NCI-H2196 treated with DMSO at 0.1 percent for 48 hours (cell line): ENCODE results near the gene ARHGEF19.

ENCODE experiments used
- DNase-seq: peaks from one replicate; lab custom pipeline; 2025; ENCODE audit not compliant: unreplicated experiment; lab: John Stamatoyannopoulos, UW

ARHGEF19 gene

DNA sequence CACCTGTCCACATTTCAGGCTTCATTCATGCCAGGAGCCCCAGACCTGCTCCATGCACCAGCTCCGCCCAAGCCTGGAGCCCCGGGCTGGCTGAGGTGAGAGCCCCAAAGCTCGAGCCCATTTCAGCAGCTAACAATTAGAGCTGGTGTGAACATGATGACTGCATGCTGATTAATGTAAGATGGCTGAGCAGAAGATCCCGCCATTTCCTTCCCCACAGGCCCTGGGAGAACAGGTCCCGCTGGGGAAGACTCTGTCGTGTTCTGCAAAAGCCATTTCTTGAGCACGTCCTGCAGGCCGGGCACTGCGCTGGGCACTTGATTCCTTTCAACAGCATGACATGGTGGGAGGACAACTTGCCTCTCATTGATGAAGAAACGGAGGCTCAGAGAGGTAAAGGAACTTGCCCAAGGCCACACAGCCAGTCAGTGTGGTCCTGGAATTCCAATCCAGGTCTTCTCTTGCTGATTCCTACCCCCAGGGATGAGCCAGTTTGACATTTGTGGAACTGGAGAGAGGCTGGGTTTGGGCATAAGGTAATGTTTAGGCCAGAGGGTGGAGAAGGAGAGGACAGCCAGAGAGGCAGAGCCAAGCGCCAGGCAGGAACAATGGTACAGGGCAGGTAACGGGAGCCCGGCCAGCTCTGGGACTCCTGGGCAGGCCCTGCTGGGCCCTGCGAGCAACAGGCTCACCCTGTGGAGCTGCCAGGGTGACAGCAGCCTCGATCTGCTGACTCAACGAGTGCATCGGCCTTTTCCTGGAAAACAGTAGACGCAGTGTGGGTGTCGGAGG is 28.5 kb downstream of the ARHGEF19 start:
- no peak for DNase-seq

- no peak for DNase-seq
Measured at GRCh38 chr1:16183179-16183578, 29.3 kb downstream of the ARHGEF19 start.

GRCh38 chr1:16181887-16182719 is 30.3 kb downstream of the ARHGEF19 start:
- DNase-seq = no peak

DNA sequence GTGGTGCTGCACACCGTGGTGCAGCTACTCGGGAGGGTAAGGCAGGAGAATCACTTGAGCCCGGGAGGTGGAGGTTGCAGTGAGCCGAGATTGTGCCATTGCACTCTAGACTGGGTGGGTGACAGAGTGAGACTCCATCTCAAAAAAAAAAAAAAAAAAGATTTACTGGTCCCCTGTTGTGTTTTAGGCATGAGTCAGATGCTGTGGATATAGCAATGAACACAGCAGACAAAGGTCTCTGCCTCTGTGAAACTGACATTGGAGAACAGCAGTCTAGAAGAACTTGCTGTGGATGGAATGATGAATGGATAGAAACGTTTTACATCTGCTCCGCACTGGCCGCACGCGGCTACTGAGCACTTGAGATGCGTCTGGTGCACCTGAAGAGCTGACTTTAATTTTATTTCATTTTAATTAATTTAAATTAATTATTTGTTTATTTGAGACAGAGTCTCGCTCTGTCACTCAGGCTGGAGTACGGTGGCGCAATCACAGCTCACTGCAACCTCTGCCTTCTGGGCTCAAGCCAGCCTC is 32.1 kb downstream of the ARHGEF19 start:
- no peak for DNase-seq

GRCh38 chr1:16178596-16179497 is 33.6 kb downstream of the ARHGEF19 start:
- DNase-seq = no peak

DNA sequence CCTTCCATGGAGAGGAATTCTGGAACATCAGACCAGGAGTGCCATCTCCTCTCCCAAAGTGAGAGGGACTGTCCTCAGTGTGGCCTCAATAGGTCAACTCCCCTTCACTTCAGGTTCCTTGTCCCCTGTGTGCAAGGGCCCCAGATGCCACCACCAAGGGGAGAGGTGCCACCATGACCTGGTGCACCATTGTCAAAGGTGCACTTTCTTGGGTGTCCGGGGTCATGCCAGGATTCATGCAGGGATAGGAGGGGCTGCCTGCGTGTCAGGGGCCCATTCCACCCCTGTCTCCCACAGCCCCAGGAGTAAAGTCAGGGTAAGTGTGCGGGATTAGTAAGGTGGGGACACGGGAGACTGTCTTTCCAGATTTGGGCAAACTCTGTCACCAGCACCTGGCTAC is 35.1 kb downstream of the ARHGEF19 start:
- DNase-seq = no peak

DNA sequence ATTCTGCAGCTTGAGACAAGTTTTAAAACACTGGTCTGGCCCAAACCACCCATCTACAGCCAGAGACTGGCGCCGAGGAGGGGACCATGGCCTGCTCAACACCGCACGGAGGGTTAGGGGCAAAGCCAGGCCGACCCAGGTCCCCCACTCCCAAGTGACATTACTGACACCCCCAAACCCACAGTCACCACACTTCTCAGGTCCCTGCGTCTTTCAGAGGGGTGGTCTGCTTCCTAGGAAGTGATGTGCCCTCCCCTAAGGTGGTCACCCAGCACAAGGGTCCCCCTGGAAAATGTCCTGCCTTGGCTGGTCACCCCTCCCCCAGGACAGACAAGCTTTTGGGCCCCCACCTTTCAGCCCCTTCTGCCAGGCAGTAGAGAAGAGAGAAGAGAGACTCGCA is 35.8 kb downstream of the ARHGEF19 start:
- DNase-seq = no peak

GRCh38 chr1:16175610-16176553 is 36.6 kb downstream of the ARHGEF19 start:
- peak; percentile 56 for DNase-seq

- DNase-seq = no peak
Measured at GRCh38 chr1:16174886-16175598, 37.4 kb downstream of the ARHGEF19 start.

DNA sequence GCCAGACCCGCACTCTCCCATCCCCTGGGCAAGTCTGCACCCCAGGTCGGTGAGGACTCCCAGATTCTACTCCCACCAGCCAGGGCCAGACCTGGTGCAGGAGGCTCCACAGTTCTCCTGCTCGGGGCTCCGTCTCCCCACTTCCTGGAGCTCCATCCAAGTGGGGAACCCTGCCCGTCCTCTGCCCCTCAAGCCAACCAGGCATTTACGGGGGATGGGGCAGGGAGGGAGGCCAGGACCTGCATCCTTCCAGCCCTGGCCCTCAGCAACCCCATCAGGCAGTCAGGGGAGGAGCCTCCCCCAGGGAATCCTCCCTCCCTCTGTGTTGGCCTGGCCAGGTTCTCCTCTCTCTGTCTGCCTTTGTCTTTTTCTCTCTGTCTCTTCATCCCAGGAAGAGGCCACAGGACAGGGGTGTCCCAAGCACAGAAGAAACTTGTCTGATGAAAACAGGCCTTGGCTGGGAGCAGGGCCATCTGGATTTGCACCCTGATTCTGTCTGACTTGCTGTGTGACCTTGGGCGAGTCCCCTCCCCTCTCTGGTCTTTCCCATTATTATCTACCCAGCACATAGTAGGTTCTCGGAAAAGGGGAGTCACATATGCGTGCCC is 38.1 kb downstream of the ARHGEF19 start:
- DNase-seq = no peak

GRCh38 chr1:16173447-16174260 is 38.8 kb downstream of the ARHGEF19 start:
- no peak for DNase-seq

- DNase-seq = no peak
Measured at GRCh38 chr1:16172964-16173446, 39.4 kb downstream of the ARHGEF19 start.

DNA sequence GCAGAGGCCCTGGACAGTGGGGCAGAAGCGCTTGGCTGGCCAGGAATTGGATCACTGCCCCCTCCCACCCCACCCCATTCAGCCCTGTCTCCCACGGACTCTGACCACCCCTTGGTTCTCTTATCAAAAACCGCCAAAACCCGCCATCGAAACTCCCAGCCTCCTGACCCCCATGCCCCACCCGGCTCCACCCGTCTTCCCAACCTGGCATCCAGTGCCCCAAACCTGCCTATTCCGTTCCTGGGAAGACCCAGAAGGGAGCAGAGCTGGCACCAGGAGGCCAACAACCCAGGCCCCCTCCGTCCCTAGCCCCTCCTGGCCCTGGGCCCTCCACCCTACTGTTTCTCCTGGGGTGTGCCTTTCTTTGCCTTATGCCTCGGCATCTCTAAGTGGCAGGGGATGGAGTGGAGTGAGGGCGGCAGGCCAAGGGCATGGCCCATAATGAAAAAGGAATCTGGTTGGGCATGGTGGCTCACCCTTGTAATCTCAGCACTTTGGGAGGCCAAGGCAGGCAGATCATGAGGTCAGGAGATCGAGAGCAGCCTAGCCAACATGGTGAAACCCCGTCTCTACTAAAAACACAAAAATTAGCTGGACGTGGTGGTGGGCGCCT is 40.1 kb downstream of the ARHGEF19 start:
- no peak for DNase-seq

DNA sequence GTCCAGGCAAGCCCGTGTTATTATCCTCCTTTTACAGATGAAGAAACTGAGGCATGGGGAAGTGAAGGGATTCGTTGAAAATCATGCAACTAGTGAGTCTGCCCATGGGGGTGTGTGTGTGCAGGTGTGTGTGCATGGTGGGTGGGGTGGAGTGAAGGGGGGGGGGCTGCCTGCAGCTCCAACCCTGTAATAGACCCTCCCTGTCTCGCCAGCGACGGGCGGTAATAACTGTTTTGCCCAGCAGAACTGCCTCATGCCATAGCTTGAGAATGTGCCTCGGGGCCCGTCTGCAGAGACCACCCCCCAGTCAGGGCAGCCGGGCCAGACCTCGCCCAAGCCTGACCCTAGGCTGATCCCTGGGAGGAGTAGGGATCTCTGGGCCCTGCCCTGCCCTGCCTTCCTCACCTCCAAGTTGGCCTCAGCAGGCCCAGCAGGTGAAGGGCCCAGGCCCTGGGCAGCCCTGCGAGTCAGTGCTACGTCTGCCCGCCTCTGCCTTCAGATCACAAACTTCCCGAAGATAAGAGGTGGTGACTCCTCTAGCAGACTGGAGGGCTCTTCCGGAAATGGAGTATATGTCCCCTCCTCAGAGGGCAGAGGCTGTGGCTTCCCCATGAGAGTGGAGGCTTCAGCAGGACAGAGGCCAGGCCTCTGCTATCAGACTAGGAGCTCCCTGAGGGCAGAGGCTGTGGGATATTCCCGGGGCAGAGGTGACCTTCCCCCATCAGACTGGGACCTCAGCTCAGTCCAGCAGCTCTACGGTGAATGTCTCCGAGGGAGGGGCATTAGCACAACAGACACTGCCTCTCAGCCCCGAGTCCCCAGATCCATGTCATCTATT is 40.9 kb downstream of the ARHGEF19 start:
- no peak for DNase-seq

DNA sequence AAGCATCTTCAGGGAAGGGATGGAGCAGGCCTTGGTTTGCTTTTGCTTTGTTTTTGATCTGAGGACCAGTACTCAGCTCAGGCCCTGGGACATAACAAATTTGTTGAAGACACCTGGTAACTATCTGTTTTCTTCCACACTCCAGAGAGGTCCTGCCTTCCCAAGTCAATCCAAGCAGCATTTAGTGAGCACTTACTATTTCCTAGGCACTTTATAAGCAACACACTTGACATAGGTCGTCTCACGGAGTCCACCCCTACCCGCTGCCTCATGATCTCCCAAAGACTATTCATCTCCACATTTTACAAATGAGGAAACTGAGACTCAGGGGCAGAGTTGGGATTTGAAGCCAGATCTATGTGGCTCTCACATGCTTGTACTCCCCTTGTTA is 42.2 kb downstream of the ARHGEF19 start:
- no peak for DNase-seq

DNA sequence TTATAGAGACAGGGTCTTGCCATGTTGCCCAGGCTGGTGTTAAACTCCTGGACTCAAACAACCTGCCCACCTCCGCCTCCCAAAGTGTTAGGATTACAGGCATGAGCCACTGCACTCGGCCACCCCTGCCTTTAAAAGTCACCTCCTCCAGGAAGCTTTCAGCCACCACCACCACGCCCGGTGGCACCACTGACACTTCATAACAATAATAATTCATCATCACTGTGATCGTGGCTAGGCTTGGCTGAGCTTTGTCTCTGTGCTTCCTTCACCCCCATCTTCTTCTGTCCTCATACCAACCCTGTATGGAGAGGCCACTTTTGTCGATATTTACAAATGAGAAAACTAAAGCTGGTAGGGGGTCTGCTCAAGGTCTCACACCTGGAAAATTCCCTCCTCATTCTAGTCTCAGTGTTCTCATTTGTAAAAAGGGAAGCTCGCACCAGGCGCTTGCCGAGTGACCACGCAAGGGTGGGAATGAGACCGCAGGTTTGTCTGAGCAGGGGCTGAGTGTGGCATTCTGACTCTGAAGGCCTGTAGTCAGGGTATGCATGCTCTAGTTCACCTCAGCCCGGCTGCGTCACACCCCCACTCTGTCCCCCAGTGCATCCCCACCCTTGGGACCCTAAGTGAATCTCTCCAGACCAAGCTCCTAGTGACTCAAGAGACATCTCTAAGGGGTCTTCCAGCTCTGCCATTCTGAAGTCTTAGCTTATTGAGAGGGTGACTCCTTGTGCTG is 43.7 kb downstream of the ARHGEF19 start:
- DNase-seq = no peak
